VCaP (cell line): ENCODE measurements around the gene KLHL22.

Source experiments
- H3K27ac ChIP-seq: fragments of 450-650 bp; 2 replicates; pipeline ENCODE4 v1.5.1; 2017
- CTCF ChIP-seq: fragments of 450-650 bp; conservative IDR thresholded peaks from 2 replicates; pipeline ENCODE4 v1.5.1; 2017; ENCODE audit warnings: mild to moderate bottlenecking, moderate library complexity

KLHL22 gene

GRCh38 chr22:20434264-20434751 lies 61.3 kb downstream of the KLHL22 start:
- TF ChIP-seq CTCF = no peak
- H3K27ac ChIP-seq = no peak overlapping the region

- no peak for TF ChIP-seq CTCF
- no peak overlapping the region for H3K27ac ChIP-seq
These were observed 61.8 kb downstream of the KLHL22 start for GRCh38 chr22:20433686-20434241.

- no peak overlapping the region for H3K27ac ChIP-seq
- no peak for TF ChIP-seq CTCF
These were observed 62.4 kb downstream of the KLHL22 start for GRCh38 chr22:20433191-20433590.

GRCh38 chr22:20432244-20432686 lies 63.3 kb downstream of the KLHL22 start:
- H3K27ac ChIP-seq = no peak overlapping the region
- no peak for TF ChIP-seq CTCF

- no peak for TF ChIP-seq CTCF
- peak overlapping the region; percentile 72 for H3K27ac ChIP-seq
These were observed 63.9 kb downstream of the KLHL22 start for GRCh38 chr22:20431511-20432192.

- H3K27ac ChIP-seq = peak overlapping the region; percentile 72
- TF ChIP-seq CTCF = peak; percentile 80
These were observed 64.7 kb downstream of the KLHL22 start for GRCh38 chr22:20430720-20431510.

GRCh38 chr22:20430101-20430719 lies 65.4 kb downstream of the KLHL22 start:
- TF ChIP-seq CTCF = no peak
- H3K27ac ChIP-seq = peak overlapping the region; percentile 72
